ENCODE data around the gene TNFRSF1B. TPM values are rescaled to one million over a fixed set of nuclear protein-coding genes. Genes with fewer than 3 reads are reported as not detected.
A peak's percentile ranks its signal among the peaks of the same experiment; 100 is the strongest.

Gene TNFRSF1B
- total RNA-seq, 1 experiment from 2014 or later: 0.61 TPM

- TF ChIP-seq JUND (IDR thresholded peaks at IDR 0.05) (no peak), FOSL1 (IDR thresholded peaks at IDR 0.05; ENCODE audit: low read depth) (no peak), POLR2A (IDR thresholded peaks at IDR 0.05; ENCODE audit: borderline replicate concordance, extremely low read depth, insufficient read depth, insufficient read length) (no peak), SRF (IDR thresholded peaks at IDR 0.05; ENCODE audit: low read depth) (no peak)
Observed at GRCh38 chr1:12148958-12149790, 17.6 kb upstream of the TNFRSF1B start (continued).

DNA sequence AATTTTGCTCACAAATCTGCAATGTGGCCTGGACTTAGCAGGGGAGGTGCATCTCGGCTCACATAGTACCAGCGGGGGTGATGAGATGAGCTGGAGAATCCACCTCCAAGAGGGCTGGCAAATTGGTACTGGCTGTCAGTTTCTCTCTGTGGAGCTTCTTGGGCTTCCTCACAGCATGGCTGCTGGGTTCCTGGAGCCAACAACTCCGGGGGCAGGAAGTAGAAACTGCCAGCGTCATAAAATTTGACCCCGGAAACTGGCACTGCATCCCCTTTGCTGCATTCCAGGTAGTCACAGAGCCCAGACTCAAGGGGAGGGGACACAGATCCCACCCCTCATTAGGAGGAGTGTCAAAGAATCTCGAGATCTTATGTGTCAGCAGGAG, 17.0 kb upstream of the TNFRSF1B start:
- POLR2A ChIA-PET: interaction anchor here (1.6 kb wide), 1 partner anchor 47 kb away, joined by 4 read pairs; no protein-coding TSS in a partner anchor
- TF ChIP-seq YY1 (IDR thresholded peaks at IDR 0.05; ENCODE audit: extremely low read depth, insufficient replicate concordance, low read depth, low read length) (peak; percentile 64), REST (IDR thresholded peaks at IDR 0.05; ENCODE audit: low read depth) (no peak)
- BruUV-seq (replicated peaks): no TSS peak

More for the DNA sequence above, 17.0 kb upstream of the TNFRSF1B start:
- Histone ChIP-seq H3K9ac (ENCODE audit: low read length) (no peak overlapping the region), H3K36me3 (ENCODE audit: control insufficient read depth in 1 of 2, insufficient read depth in 2 of 2, low read length in 2 of 2) (no peaks in the 10 kb centered on the region), H3K4me2 (ENCODE audit: low read length) (no peak overlapping the region), H3K79me2 (ENCODE audit: insufficient read depth, low read length) (no peaks in the 10 kb centered on the region), H4K20me1 (ENCODE audit: insufficient read depth) (no peaks in the 10 kb centered on the region), H3K4me3 (replicated peaks in 1 of 2; ENCODE audit: low read depth in 1 of 2, low read length in 2 of 2) (no peak overlapping the region), H3K27me3 (ENCODE audit: insufficient read depth, low read length) (no peaks in the 10 kb centered on the region), H2AFZ (ENCODE audit: low read depth, low read length, poor library complexity, severe bottlenecking) (no peak overlapping the region), H3K4me1 (ENCODE audit: control insufficient read depth in 1 of 2, insufficient read depth in 2 of 2, low read length in 2 of 2) (peaks cover 19 to 40% of the 10 kb centered on the region in 2 experiments; a peak in 3 of 4 replicates), H3K9me3 (ENCODE audit: control insufficient read depth in 1 of 2, insufficient read depth in 1 of 2, low read depth in 1 of 2, low read length in 2 of 2) (peaks cover 0 to 4% of the 10 kb centered on the region in 2 experiments; a peak in 1 of 4 replicates), H3K9me2 (ENCODE audit: insufficient read depth) (no peaks in the 10 kb centered on the region), H3K27ac (ENCODE audit: low read depth, low read length) (no peak overlapping the region)
- CTCF ChIA-PET: no interaction called here
- no peak for ATAC-seq
- intact Hi-C loops (cut with micrococcal nuclease): no loop called here
- RAD21 ChIA-PET (ENCODE audit: low non-redundant PET in 1 of 2, low total read pairs in 2 of 2, uncharacterized antibody in 2 of 2, unreplicated experiment in 2 of 2): no interaction called here
- DNase-seq (ENCODE audit: low read depth, low spot score): no peak
